Spleen (tissue), 7 donors: ENCODE measurements around the gene ANP32A.

Experiments
- POLR2AphosphoS5 ChIP-seq, 3 donors: sonication (generic); formaldehyde crosslinking; IDR thresholded peaks; one replicate each; pipeline ENCODE4 v1.5.1; 2017; ENCODE audit warnings: antibody characterized with exemption in 3 of 3
- TF ChIP-seq, protein P1 (sequence below), 11 experiments: fragments of 200-600 bp in 7 of 11; fragments of 450-650 bp in 4 of 11; sonication (generic) in 4 of 11; IDR thresholded peaks in 8 of 11; conservative IDR thresholded peaks in 3 of 11; 1 replicate in 7 of 11; 2 replicates in 4 of 11; pipeline versions ENCODE4 v1.4.0 to v1.8.0; 2016 to 2021; ENCODE audit warnings: antibody characterized with exemption in 11 of 11, inconsistent platforms in 4 of 11, mild to moderate bottlenecking in 1 of 11
- donor health status: DM: no; HTN: no; CAD: no; lungs with moderate emphysema.
- donor health status: DM: no; HTN: no; CAD: no.
- donor health status: DM: no; HTN: no; CAD: no.

DNA sequence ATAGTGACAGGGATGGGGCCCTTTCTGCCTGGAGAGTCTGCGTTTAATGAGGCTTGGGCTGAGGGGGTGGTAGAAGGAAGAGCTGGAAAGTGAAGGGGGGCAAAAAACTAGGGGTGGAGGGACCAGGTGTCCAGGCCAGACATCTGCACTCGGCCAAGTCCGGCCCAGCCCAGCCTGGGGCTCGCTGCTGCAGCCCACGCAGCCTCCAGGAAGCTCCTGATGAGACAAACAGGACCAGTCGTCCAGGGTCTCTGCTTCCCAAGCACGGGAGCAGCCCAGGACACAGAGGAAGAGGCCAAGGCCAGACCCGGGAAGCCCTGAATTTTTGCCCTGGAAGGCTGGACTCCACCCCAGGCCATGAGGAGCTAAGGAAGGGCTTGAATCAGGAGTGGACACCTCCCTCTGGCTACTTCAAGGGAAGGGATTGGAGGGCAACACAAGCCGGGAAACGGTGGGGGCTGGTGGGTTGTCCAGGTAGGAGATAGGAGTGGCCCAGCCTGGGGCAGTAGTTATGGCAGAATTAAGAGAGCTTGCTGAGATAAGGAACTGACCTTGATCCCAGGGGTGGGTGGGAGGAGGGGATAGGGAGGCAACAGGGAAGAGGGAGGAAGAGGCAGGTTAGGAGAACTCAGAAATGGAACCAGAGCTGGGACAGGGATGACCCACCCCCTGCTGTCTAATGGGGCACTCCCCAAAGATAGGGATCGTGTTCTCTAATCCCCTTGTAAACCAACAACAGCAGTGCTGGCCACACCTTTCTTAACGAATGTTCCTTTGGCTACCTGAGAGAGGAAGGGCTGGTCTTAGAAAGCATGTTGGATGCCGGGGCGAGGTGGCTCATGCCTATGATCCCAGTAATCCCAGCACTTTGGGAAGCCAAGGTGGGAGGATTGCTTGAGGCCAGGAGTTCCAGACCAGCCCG, 89.5 kb downstream of the ANP32A start:
- TF ChIP-seq, protein P1, sequence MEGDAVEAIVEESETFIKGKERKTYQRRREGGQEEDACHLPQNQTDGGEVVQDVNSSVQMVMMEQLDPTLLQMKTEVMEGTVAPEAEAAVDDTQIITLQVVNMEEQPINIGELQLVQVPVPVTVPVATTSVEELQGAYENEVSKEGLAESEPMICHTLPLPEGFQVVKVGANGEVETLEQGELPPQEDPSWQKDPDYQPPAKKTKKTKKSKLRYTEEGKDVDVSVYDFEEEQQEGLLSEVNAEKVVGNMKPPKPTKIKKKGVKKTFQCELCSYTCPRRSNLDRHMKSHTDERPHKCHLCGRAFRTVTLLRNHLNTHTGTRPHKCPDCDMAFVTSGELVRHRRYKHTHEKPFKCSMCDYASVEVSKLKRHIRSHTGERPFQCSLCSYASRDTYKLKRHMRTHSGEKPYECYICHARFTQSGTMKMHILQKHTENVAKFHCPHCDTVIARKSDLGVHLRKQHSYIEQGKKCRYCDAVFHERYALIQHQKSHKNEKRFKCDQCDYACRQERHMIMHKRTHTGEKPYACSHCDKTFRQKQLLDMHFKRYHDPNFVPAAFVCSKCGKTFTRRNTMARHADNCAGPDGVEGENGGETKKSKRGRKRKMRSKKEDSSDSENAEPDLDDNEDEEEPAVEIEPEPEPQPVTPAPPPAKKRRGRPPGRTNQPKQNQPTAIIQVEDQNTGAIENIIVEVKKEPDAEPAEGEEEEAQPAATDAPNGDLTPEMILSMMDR (IDR thresholded peaks at IDR 0.05 in 8 of 11, conservative IDR thresholded peaks at IDR 0.05 in 3 of 11): no peak
- TF ChIP-seq POLR2AphosphoS5 (IDR thresholded peaks at IDR 0.05): no peak
